Neuron (in vitro differentiated cells): ENCODE measurements around the gene EME2.

Experiments used
- H2AFZ ChIP-seq: one replicate; pipeline ENCODE4 v1.6.1; 2013; ENCODE audit warnings: low read depth, mild to moderate bottlenecking, inconsistent platforms, low read length, moderate library complexity
- H3K27me3 ChIP-seq: one replicate; pipeline ENCODE4 v1.6.1; 2013; ENCODE audit warnings: low read length; ENCODE audit not compliant: insufficient read depth
- H3K36me3 ChIP-seq: one replicate; pipeline ENCODE4 v1.6.1; 2013; ENCODE audit warnings: low read length; ENCODE audit not compliant: insufficient read depth
- H3K4me1 ChIP-seq: one replicate; pipeline ENCODE4 v1.6.1; 2013; ENCODE audit warnings: low read length; ENCODE audit not compliant: insufficient read depth
- H3K4me3 ChIP-seq: 2 replicates; pipeline ENCODE4 v1.5.1; 2013; ENCODE audit warnings: mild to moderate bottlenecking, low read length, moderate library complexity
- H3K9me3 ChIP-seq: one replicate; pipeline ENCODE4 v1.6.1; 2013; ENCODE audit warnings: low read length

Gene EME2

GRCh38 chr16:1734816-1735215, 37.8 kb upstream of the EME2 start:
- Histone ChIP-seq H3K27me3 (no peaks in the 10 kb centered on the region), H3K4me1 (no peaks in the 10 kb centered on the region), H3K4me3 (no peak overlapping the region), H3K9me3 (peaks cover 13% of the 10 kb centered on the region), H2AFZ (no peak overlapping the region), H3K36me3 (peaks cover 37% of the 10 kb centered on the region)

- Histone ChIP-seq H3K27me3 (no peaks in the 10 kb centered on the region), H3K4me3 (no peak overlapping the region), H2AFZ (no peak overlapping the region), H3K4me1 (no peaks in the 10 kb centered on the region), H3K36me3 (peaks cover 15% of the 10 kb centered on the region), H3K9me3 (peaks cover 9% of the 10 kb centered on the region)
These were observed 32.4 kb upstream of the EME2 start for GRCh38 chr16:1740234-1740633.

GRCh38 chr16:1740781-1741490, 31.7 kb upstream of the EME2 start:
- H3K4me1 ChIP-seq = no peaks in the 10 kb centered on the region
- H3K9me3 ChIP-seq = peaks cover 3% of the 10 kb centered on the region
- H2AFZ ChIP-seq = no peak overlapping the region
- peaks cover 19% of the 10 kb centered on the region for H3K36me3 ChIP-seq
- H3K4me3 ChIP-seq = no peak overlapping the region
- H3K27me3 ChIP-seq = no peaks in the 10 kb centered on the region

DNA sequence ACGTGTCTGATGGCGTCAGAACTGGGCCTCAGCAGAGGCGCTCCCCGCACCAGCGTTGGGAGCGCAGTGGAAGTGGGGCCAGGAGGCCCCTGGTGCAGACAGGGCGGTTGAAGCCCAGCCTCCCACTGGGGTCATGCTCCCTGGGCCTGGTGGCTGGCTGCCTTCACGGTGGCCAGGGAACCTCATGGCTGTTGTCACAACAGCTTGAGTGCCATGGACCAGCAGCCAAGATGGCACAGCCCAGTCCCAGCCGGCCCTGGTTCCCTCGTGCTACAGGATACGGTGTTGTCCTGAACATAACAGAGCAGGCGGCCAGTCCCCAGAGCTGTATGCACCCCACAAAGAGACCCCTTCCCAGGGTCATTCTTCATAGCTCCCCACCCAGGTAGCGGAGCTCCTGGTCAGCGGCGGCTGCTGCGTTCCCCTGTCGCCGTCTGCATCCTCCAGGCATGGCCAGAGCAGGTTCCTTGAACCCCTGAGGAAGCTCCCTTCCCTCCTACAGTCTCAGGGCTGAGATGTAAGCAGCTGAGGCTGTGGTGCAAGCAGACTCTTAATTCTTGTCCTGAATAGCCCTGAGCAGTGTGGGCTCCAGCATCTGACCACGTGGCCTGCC, 31.0 kb upstream of the EME2 start:
- Histone ChIP-seq H3K27me3 (no peaks in the 10 kb centered on the region), H3K4me1 (no peaks in the 10 kb centered on the region), H2AFZ (no peak overlapping the region), H3K4me3 (no peak overlapping the region), H3K36me3 (peaks cover 23% of the 10 kb centered on the region), H3K9me3 (peaks cover 3% of the 10 kb centered on the region)

DNA sequence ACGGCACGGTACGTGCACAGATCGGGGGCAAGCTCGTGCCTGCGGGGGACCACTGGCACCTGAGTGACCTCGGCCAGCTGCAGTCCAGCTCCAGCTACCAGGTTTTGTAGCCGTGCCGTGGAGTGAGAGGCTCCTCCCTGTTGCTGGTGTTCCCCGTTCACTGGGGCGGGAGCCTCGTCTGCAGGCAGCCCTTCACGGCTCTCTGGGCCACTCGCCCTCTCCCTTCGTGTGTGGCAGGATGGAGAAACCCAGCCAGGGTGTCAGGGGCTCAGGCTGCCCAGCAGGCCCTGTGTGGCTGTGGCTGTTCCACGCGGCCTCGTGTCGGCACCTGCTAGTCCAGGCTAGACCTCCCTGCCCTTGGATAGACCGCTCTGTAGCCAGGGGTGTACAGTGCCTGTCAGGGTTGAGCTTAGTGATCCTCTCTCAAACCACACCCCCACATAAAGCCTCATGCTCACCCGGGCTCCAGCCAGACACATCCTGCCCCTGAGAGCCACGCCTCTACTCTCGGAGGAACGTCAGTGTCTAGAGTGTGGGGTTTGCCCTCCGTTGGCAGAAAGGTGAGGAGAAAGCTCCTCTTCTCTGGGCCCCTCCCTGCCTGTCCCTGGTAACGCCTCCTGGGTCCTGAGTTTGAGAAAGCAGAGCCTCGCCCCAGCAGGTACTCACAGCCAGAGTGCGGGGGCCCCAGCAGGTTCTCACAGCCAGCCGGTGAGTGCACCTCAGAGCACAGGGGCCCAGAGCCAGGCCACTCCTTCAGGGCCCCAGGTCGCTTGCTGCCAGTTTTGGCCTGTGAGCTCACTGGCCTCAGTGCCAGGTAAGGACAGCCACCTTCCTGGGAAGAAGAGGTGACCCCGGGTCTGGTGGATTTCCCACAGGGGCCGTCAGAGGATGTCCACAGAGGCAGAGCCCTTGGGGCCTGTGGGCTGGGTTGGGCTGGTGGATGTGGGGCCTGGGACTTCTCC, 29.0 kb upstream of the EME2 start:
- Histone ChIP-seq H3K27me3 (no peaks in the 10 kb centered on the region), H3K36me3 (peaks cover 42% of the 10 kb centered on the region)

DNA sequence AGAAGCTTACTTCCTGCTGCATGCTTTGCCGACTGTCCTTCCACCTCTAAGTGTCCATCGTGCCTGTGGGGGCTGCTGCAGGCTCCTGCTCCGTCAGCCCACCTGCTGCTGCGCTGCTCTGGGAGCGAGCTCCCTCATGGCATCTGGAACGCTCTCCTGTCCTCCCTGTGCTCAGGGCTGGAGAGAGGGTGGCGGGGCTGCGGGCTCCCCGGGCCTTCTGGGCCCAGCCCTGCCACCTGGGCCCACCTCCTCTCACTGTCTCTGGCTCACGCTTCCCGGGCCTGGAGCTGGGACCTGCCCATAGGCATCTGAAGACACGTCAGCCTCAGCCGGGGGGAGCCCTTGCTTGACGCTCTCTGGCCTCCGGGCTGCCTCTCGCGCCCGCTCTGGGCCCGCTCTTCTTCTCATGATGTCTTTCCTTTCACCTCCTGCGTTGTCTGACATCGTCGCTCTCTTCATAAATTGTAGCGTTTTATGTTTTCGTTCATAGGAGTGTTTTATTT, 28.2 kb upstream of the EME2 start:
- H3K36me3 ChIP-seq = peaks cover 50% of the 10 kb centered on the region

More for the DNA sequence above, 29.0 kb upstream of the EME2 start:
- Histone ChIP-seq H3K9me3 (no peaks in the 10 kb centered on the region), H2AFZ (no peak overlapping the region), H3K4me1 (no peaks in the 10 kb centered on the region), H3K4me3 (no peak overlapping the region)

DNA sequence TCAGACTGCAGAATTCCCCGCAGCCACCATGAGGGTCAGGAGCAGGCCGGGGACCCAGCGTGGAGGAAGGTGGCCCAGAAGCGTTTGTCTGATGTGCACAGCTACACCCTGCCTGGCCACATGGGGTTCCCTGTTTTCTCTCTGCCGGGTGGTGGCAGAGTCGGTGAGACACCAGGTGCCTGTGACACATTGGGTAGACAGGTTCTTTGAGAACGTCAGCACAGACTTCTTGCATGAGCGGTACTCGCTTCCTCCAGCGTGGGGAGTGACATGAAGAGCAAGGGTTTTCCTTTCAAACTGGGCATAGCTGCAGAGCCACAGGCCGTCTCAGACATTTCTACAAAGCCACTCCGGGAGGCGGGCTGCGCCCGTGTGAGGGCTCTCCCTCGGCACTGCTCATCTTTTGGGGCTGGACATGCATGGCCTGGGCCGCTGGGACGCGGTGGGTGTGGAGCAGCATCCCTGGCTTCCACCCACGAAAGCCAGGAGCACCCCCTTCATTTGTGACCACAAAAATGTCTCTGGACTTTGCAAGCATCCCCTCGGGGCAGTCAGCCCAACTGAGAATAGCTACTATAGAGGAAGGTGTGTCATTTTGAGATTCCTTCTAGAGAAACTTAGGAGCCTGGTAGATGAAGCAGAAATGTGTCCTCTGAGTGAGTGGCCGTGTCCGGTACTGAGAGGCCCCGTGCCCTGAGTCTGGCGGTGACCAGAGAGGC, 27.3 kb upstream of the EME2 start:
- Histone ChIP-seq H3K36me3 (peaks cover 54% of the 10 kb centered on the region), H3K4me1 (no peaks in the 10 kb centered on the region), H3K4me3 (no peak overlapping the region), H3K27me3 (no peaks in the 10 kb centered on the region), H2AFZ (no peak overlapping the region), H3K9me3 (no peaks in the 10 kb centered on the region)

More for the DNA sequence above, 28.2 kb upstream of the EME2 start:
- Histone ChIP-seq H3K4me1 (no peaks in the 10 kb centered on the region), H3K27me3 (no peaks in the 10 kb centered on the region), H3K9me3 (no peaks in the 10 kb centered on the region), H2AFZ (no peak overlapping the region), H3K4me3 (no peak overlapping the region)

- H3K36me3 ChIP-seq = peaks cover 57% of the 10 kb centered on the region
- no peak overlapping the region for H2AFZ ChIP-seq
- H3K9me3 ChIP-seq = no peaks in the 10 kb centered on the region
- H3K4me3 ChIP-seq = no peak overlapping the region
- H3K27me3 ChIP-seq = no peaks in the 10 kb centered on the region
- H3K4me1 ChIP-seq = no peaks in the 10 kb centered on the region
These were observed 26.5 kb upstream of the EME2 start for GRCh38 chr16:1745900-1746692.

- H3K9me3 ChIP-seq = no peaks in the 10 kb centered on the region
These were observed 25.9 kb upstream of the EME2 start for GRCh38 chr16:1746693-1747195.

DNA sequence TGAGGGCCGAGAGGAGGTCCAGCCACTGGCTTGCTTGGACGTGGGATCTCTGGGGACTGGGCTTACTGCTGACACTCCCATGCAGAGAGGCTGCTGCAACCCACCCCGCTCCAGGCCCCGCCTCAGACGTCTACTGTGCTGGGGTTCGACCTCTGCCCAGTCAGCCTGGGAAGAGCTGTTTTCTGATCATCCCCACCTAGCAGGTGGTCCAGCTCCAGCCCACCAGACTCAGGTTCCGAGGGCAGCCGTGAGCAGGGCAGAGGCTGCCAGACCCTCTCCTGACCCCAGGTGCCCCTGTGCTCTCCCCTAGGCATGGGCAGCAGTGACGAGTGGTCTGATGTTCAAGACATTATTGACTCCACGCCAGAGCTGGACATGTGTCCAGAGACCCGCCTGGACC, 24.7 kb upstream of the EME2 start:
- H3K36me3 ChIP-seq = peaks cover 73% of the 10 kb centered on the region
- H3K4me1 ChIP-seq = no peaks in the 10 kb centered on the region
- no peak overlapping the region for H3K4me3 ChIP-seq
- H2AFZ ChIP-seq = no peak overlapping the region
- H3K27me3 ChIP-seq = no peaks in the 10 kb centered on the region
- no peaks in the 10 kb centered on the region for H3K9me3 ChIP-seq

More at GRCh38 chr16:1746693-1747195, 25.9 kb upstream of the EME2 start:
- Histone ChIP-seq H3K4me1 (no peaks in the 10 kb centered on the region), H2AFZ (no peak overlapping the region), H3K4me3 (no peak overlapping the region), H3K27me3 (no peaks in the 10 kb centered on the region), H3K36me3 (peaks cover 62% of the 10 kb centered on the region)

- H3K9me3 ChIP-seq = no peaks in the 10 kb centered on the region
- H3K27me3 ChIP-seq = no peaks in the 10 kb centered on the region
- H3K36me3 ChIP-seq = peaks cover 65% of the 10 kb centered on the region
- no peak overlapping the region for H3K4me3 ChIP-seq
- no peaks in the 10 kb centered on the region for H3K4me1 ChIP-seq
- H2AFZ ChIP-seq = no peak overlapping the region
These were observed 23.2 kb upstream of the EME2 start for GRCh38 chr16:1749152-1750117.
